HUDEP-2 (cell line): ENCODE measurements around the gene KRTAP22-2.

Source experiments
- DNase-seq, 76 experiments: peaks; one replicate each; lab custom pipeline; 2025; ENCODE audit not compliant: unreplicated experiment in 76 of 76; lab: John Stamatoyannopoulos, UW

The KRTAP22-2 gene

DNA sequence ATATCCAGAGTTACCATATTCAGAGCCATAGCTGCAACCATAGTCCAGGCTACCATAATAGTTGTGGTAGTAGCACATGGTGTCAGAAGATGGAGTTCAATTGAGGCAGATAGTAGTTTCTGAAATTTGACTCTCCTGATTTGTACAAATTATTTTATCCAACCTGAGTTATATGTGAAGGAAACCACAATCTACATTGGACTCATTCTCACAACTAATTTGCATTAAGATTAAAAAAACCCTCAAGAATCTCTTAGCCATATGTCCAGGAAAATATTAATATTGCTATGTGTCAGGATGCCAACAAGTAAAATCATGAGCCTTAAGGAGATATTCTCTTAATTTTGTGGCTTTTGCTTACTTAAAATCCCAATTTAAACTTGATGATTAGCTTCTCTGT lies at the start of gene KRTAP22-2:
Gene KRTAP22-2 (minus strand): TSS at position 101 of the 400 bp plus-strand sequence.
- no peak for DNase-seq

DNA sequence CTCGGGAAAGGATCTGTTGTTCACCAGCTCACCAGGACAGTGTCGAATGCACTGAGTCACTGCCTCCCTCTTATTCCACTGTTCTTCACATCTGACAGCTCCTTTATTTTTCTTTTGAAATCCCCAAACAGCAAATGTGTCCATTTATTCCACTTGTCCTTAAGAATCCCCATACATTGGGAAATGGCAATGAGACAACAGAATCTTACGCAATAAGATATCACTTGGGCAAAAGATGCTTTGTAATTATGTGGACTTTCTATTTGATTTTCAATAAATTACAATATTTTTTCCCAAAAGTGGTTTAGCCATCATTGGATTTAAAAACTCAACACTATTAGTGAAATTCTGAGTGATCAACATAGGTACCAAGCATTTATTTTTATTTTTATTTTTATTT lies 48.5 kb upstream of the KRTAP22-2 start:
- DNase-seq, result no peak

DNA sequence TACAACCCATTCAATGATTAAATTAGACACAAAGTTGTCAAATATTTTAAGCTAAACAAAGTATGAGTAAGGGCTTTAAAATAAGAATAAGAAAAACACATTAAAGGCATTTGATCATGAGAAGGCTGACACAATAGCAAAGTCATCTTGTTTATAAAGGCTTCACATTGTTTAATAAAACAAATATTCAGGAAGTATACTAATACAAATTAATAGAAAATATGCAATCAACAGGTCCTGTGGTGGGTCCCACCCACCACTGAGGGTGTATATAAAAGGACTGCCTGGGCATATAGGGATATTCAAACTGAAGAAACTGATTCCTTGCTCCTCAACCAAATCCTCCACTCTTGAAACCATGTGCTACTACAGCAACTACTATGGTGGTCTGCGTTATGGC lies 44.7 kb upstream of the KRTAP22-2 start, which contains the start of gene KRTAP20-2:
Gene KRTAP20-2 (plus strand): TSS at position 301 of the 400 bp plus-strand sequence. CDS start 58 bp downstream, at position 359.
- no peak for DNase-seq

DNA sequence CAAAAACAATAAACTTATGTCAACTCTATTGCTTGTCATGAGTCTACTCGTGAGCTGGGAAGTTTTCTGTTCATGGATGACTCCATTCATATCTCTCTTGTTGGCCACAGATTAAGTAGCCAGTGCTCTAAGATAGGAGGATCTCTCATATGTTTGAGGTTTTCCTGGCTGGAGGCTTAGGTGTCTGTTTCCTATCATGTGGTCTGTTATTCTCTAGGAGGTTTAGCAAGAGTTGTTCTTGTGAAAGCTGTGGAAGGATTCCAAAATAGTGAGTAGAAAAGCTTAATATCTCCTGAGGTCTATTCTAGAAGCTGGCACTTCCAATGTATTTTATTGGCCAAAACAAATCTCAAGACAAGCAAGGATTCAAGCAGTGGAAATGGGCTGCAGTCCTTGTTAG lies 39.0 kb upstream of the KRTAP22-2 start:
- no peak for DNase-seq

DNA sequence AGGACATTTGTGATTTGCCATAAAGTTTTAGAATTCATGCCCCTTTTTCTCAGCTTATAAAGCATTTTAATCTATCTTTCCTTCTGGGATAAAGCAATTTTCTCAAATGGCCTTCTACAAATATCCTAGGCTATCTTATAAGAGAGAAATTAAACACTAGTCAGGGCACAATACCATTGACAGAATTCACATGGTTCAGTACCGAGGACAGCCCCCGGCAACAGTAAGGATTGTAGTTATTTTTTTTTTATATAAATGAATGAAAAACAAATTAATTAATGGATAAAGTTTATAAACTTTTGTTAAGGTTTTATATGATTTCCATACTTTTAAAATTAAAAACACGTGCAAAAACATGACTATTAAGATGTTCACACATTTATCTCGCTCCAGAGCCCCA lies 37.9 kb upstream of the KRTAP22-2 start:
- no peak for DNase-seq

DNA sequence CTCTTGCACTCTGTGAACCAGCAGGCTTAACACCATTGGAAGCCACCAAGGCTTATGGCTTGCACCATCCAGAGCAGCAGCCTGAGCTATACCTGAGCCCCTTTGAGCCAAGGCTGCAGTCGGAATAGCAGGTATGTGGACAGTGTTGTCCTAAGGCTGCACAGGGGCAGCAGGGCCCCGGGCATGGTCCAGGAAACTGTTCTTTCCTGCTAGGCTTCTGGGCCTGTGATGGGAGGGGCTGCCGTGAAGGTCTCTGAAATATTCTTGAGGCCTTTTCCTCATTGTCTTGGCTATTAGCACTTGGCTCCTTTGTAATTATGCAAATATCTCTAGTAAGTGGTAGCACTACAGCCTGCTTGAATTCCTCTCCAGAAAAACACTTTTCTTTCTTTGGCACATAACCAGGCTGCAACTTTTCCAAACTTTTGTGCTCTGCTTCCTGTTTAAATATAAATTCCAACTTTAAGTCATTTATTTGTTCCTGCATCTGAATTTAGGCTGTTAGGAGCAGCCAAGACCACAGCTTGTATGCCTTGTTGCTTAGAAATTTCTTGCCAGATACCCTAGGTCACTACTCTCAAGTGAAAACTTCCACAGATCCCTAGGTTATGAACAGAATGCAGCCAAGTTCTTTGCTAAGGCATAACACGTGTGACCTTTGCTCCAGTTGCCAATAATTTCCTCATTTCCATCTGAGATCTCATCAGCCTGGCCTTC lies 35.4 kb upstream of the KRTAP22-2 start:
- no peak for DNase-seq

DNA sequence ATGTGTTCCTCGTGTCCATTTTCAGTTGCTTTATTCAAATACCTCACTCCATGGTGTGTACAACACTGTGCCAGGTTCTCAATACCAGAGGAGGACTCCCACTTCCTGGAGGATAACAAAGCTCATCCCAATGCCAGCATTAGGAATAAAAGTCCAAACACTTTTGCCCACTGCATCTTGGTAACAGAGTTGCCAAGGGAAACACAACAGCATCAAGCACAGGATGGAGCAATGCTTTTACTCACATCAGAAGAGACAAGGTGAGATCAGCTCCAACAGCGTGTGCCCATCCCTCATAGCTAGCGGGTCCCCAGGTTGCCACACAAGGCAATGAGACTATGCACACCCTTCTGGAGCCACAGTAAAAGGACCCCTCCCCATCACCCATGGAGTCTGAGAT lies 33.2 kb upstream of the KRTAP22-2 start:
- no peak for DNase-seq

DNA sequence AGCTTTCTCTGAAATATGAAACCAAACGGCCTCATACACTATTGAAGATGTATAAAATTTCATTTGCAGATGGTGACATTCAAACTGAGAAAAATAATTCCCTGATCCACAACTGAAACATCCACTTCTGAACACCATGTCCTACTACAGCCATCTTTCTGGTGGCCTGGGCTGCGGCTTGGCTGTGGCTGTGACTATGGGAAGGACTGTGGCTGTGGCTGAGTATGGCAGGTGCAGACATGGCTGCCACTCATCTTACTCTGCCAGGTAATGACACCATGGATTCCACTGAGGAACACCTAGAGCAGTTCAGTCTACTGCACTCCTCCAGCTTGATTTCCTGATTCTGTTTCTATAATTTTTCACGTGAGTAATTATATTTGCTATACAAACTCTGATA lies 30.3 kb upstream of the KRTAP22-2 start, which contains the start of gene KRTAP20-4:
Gene KRTAP20-4 (plus strand): TSS at position 106 of the 400 bp plus-strand sequence.
- DNase-seq, result no peak

DNA sequence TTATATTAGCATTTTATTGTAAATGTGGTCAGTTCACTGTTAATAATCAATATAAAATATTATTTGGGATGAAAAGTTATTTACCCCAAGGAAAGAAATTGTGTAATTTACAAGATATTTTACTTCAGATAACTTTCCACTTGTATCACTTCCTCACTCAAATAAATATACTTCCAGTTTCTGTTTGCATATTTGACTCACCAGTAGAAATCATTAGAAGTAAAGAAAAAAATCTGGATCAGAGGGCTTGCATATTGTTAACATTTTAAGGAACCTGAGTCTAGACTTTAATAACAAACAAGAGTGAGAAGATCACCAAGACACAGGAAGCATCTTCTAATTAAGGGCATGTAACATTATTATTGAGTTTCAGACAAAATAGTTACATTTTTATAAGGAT lies 29.9 kb upstream of the KRTAP22-2 start:
- no peak for DNase-seq

DNA sequence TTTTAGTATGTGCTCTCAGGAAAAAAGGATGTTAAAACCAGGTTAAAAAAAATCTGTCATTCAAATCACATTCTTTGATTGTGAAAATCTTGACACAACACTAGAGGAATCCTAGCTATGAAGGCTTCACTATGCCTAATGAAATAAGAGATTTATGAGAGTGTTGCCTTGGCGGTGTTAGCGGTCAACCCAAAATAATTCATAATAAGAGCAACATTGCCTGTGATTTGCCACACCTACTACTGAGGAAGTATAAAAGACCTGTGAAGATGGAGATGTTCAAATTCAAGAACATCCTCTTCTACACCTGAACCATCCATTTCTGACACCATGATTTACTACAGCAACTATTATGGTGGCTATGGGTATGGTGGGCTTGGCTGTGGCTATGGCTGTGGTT lies 25.9 kb upstream of the KRTAP22-2 start, which contains the start of gene KRTAP20-1:
Gene KRTAP20-1 (plus strand): TSS at position 301 of the 400 bp plus-strand sequence. CDS start 30 bp downstream, at position 331.
- no peak for DNase-seq

DNA sequence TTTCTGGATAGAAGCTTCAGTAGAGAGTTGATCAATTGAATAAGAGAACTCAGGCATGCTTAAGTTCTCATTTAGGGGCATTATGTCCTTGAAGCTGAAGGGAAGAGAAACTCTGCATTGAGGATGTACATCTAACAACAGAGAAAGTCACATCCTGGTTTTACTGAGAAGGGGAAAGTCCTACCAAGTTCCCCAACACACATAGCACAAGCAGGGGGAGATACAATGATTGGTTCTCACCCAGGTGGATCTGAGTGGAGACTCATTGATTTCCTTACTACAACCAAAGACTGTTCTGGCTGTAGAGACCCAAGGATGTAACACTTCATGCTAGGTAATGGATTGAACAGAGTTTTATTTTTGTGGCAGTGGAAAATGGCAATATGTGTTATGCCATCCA lies 25.0 kb upstream of the KRTAP22-2 start:
- no peak for DNase-seq

DNA sequence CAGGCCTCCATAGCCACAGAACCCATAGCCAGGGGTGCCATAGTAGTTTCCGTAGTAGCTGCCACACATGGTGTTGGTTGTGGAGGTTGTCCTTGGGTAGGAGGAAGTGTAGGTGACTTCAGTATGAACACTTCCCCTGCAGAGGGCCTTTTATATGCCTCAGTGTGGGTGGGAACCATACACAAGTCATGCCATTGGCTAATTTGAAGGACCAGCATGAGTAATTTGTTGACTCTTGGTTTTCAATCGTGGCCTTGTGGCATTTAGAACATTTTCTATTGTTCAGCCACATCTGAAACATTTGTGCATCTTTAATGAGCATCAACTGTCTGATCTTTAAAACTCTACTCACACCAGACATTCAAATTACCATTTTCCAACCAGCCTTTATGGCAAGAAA lies 23.6 kb upstream of the KRTAP22-2 start, which contains the start of gene KRTAP6-1:
Gene KRTAP6-1 (minus strand): TSS at position 95 of the 400 bp plus-strand sequence. CDS start 26 bp downstream, at position 69.
- DNase-seq, result no peak

DNA sequence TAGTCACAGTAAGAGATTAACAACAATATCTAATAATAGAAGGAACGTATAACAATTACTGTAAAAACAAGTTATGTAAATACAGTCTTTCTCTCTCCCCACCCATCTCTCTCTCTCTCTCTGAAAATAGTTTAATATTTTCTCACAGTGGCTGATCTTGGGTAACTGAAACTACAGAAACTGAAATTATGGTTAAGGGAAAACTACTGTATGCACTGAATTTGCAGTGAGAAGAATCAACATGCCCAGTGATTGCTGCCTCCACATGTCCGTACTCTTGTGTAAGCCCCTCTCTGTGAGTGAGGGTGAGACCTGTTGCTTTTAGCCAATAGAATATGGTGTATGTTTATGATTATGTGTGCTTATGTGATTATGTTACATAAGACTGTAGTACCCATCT lies 21.9 kb upstream of the KRTAP22-2 start:
- DNase-seq, result no peak

DNA sequence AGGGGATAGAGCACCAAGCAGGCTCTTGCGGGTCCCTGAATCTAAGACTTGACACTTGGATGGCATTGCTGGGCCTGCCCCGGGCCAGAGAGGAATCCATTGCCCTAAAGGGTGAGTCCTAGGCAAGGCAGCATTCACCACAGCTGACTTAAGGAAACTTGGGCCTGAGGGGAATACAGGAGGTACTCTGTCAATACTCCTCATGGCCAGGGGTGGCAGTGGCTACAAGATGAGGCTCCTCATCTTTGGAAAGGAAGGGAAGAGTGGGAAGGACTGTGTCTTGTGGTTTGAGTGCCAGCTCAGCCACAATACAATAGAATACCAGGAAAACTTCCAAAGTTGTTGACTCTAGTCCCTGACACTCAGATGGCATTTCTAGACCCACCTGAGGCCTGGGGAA lies 15.8 kb upstream of the KRTAP22-2 start:
- no peak for DNase-seq

DNA sequence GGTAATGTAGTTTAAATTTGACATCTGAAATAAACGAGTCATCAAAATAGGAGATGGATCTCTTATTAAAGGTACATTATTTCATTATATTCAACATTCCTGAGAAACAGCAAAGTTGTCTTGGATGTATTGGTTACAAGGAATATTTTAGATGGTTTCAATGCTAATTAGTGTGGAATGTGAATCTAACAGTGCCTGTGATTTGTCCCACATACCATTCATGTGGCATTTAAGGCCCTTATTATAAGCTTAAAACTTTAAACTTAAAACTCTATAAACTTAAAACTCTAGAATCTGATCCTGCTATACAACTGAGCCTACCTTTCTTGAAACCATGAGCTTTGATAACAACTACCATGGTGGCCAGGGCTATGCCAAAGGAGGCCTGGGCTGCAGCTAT lies 10.6 kb upstream of the KRTAP22-2 start, which contains the start of gene KRTAP22-1:
Gene KRTAP22-1 (plus strand): TSS at position 301 of the 400 bp plus-strand sequence.
- DNase-seq, result no peak

DNA sequence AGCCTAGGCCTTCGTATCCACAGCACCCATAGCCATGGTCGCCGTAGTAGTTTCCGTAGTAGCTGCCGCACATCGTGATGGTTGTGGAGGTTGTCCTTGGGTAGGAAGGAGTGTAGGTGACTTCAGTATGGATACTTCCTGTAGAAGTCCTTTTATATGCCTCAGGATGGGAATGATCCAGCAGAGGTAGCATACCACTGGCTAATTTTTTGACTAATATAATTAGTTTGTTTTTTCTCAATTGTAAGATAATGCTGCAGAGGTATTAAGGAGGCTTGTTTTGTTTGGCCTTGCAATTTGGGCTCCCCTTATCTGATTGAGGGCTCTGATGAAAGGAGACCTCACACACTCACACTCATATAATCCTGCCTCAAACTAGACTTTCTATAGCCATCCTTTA lies 8.6 kb upstream of the KRTAP22-2 start, which contains the start of gene KRTAP6-2:
Gene KRTAP6-2 (minus strand): TSS at position 101 of the 400 bp plus-strand sequence. CDS start 28 bp downstream, at position 73.
- no peak for DNase-seq

DNA sequence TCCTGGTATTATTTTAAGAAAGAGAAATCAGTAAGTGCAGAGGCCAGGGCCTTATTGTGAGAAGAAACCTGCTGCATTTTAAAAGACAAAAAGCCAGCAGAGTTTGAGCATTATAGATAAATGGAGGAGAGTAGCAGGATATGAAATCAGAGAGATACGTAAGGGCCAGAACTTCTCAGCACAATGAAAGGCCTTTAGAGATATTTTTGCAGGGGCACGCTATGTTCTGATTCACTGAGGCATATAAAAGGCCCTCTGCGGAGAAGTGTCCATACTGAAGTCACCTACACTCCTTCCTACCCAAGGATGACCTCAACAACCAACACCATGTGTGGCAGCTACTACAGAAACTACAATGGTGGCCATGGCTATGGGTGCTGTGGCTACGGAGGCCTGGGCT lies 1.9 kb upstream of the KRTAP22-2 start, which contains the start of gene KRTAP6-3:
Gene KRTAP6-3 (plus strand): TSS at position 301 of the 400 bp plus-strand sequence. CDS start 6 bp downstream, at position 307.
- no peak for DNase-seq

DNA sequence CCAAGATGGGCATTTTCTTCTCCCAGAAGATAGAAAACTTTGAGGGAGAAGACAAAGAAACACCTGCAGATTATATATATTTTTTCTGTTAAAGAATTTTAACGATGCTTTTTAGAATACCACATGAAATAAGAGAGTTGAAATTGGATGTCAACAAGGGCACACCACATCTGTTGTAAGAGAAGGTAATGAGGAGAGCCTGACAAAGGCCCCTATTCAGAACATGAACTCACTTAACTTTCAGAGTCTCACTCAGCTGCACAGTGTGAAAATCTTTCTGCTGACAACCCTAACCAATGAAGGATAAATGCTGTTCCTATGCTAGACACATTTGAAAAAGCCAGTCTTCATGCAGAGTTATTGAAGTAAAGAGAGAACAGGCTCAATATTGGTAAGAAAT lies 7.3 kb downstream of the KRTAP22-2 start:
- no peak for DNase-seq

DNA sequence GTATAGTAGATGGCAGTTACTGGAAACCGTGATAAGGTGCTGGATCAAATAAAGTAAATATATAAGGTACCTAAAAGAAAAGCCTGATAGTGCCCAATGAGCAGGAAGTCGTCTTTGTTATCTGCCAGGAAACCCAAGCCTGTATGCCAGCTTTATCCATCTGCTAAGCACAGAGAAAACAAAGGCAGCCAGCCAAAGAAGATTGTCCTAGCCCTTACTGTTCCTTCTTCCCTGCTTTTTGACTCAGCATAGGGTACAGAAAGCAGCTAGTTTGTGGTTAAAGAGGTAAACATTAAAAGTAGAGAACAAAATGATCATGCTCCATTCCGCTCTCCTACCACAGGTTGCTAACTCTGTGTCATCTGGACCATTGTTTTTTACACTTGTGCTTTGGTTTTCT lies 10.1 kb downstream of the KRTAP22-2 start:
- no peak for DNase-seq

DNA sequence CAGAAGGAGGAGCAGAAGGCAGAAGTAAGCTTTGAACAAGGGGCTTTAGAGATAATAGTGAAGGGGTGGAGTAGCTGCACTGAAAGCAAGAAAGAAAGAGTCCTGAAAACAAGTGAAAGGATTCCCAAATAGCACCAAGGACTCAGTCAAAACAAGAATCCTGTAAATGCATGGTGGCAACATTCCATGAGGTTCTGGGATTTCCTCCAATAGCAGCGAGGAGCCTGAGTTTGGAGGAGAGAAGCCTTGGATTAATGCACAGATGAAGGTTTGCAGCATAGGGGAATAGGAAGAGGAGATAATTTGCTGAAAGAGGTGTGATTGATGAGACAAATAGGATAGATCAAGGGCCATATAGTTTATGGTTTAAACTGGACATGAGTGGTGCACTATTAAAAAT lies 10.9 kb downstream of the KRTAP22-2 start:
- no peak for DNase-seq

DNA sequence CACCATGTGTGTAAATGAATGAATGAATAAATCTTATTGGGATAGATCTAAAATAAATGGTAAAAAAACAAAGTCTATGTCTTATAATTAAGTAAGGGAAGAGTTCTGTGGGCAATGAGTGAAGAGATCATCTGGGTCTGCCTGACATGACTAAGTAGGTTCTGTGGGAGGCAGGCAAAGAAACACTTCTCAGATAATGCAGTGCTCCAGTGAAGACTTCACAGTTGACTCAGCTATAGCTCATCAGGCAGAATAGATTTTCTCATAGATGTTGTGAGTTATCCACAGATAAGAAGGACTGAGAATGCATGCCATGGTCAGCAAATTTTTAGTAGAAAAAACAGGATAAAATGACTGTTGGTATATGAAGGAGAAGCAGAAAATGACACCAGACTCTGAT lies 12.4 kb downstream of the KRTAP22-2 start:
- DNase-seq, result no peak

DNA sequence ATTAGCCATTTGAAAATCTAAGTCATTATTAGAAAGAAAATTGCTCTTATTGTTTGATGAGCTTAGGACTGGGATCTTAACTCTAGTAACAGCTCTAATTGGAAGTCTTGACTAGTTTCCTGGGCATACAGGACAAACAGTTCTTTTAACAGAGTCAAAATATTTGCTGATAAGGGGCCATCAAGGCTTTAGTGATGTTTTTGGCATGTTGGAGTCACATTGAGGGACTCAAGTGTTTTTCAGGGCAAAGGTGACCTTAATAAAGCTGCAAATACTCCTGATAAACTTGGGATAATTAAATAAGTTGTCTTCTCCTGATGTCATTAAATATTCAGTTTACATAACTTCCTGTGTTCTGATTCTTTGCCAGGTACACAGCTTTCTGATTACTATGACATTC lies 22.6 kb downstream of the KRTAP22-2 start:
- no peak for DNase-seq
